A549 (cell line): Measurements from ENCODE around the gene NCLN. TPM values are rescaled to one million over a fixed set of nuclear protein-coding genes. Genes with fewer than 3 reads are reported as not detected.

Experiments
- ATAC-seq, 2 experiments: fragments of 200-7000 bp in 1 of 2; fragments of >200 bp in 1 of 2; cut with Nextera tagmentation in 1 of 2; cut with Tn5 transposase in 1 of 2; 3 replicates each; pipeline versions ENCODE4 v1.8.0 to v1.9.1; 2018 to 2020; ENCODE audit warnings: mild to moderate bottlenecking in 1 of 2, moderate library complexity in 1 of 2
- CTCF ChIA-PET: fragments of 300-600 bp; sonication (Branson Sonifier 250); formaldehyde crosslinking; extraction: SDS; loops from one replicate; lab custom pipeline; 2021; ENCODE audit warnings: antibody characterized with exemption, inconsistent platforms; lab: Yijun Ruan, JAX
- POLR2A ChIA-PET: fragments of 350-600 bp; formaldehyde crosslinking; extraction: SDS; loops from one replicate; lab custom pipeline; 2021; ENCODE audit warnings: antibody characterized with exemption, inconsistent platforms; lab: Yijun Ruan, JAX
- DNase-seq, 2 experiments: peaks; one replicate each; pipeline versions ENCODE4 v3.0.0 to v3.0.0-alpha.2; 2011 to 2016; ENCODE audit warnings: low read depth in 1 of 2, low spot score in 1 of 2
- FAIRE-seq: peaks from 2 replicates; lab custom pipeline; 2011; peaks lifted over from hg19 to GRCh38; lab: Jason Lieb, UNC
- H3K27ac ChIP-seq, 2 experiments: fragments of >200 bp; sonication (Bioruptor Twin); formaldehyde crosslinking; 3 replicates each; pipeline ENCODE4 v1.5.1; 2016 to 2017
- H3K4me1 ChIP-seq: fragments of >200 bp; sonication (Bioruptor Twin); formaldehyde crosslinking; 3 replicates; pipeline ENCODE4 v1.6.1; 2016
- H3K4me2 ChIP-seq: fragments of >200 bp; sonication (Bioruptor Twin); formaldehyde crosslinking; 3 replicates; pipeline ENCODE4 v1.6.1; 2016
- H3K4me3 ChIP-seq: fragments of >200 bp; sonication (Bioruptor Twin); formaldehyde crosslinking; 3 replicates; pipeline ENCODE4 v1.5.1; 2016
- H3K9me3 ChIP-seq: fragments of >200 bp; sonication (Bioruptor Twin); formaldehyde crosslinking; 3 replicates; pipeline ENCODE4 v1.6.1; 2016
- CBX2 ChIP-seq: fragments of 200-600 bp; sonication (generic); IDR thresholded peaks from 2 replicates; pipeline ENCODE4 v1.6.1; 2016; ENCODE audit warnings: low read depth, mild to moderate bottlenecking, borderline replicate concordance
- EHF ChIP-seq: fragments of 250-450 bp; sonication (Bioruptor Pico); IDR thresholded peaks from 2 replicates; pipeline ENCODE4 v1.5.0; 2020; ENCODE audit warnings: mild to moderate bottlenecking
- EP300 ChIP-seq, 2 experiments: fragments of >200 bp; sonication (Bioruptor Twin); formaldehyde crosslinking; IDR thresholded peaks; 2 replicates in 1 of 2; 3 replicates in 1 of 2; pipeline ENCODE4 v1.6.1; 2016 to 2017
- FOSB ChIP-seq: fragments of 250-450 bp; sonication (Bioruptor Pico); IDR thresholded peaks from 2 replicates; pipeline ENCODE4 v1.5.0; 2020; ENCODE audit warnings: mild to moderate bottlenecking, moderate library complexity
- HEYL ChIP-seq: fragments of 250-450 bp; sonication (Bioruptor Pico); IDR thresholded peaks from 2 replicates; pipeline ENCODE4 v1.8.0; 2021; ENCODE audit warnings: mild to moderate bottlenecking, moderate library complexity
- HOXA7 ChIP-seq: fragments of 250-450 bp; sonication (Bioruptor Pico); IDR thresholded peaks from 2 replicates; pipeline ENCODE4 v1.5.0; 2020; ENCODE audit warnings: mild to moderate bottlenecking, moderate library complexity
- HOXB5 ChIP-seq: fragments of 250-450 bp; sonication (Bioruptor Pico); IDR thresholded peaks from 2 replicates; pipeline ENCODE4 v1.5.0; 2020; ENCODE audit warnings: mild to moderate bottlenecking, moderate library complexity
- KDM5A ChIP-seq: fragments of 200-600 bp; sonication (generic); IDR thresholded peaks from 2 replicates; pipeline ENCODE4 v1.6.1; 2016; ENCODE audit warnings: antibody characterized with exemption, mild to moderate bottlenecking
- MAFK ChIP-seq: fragments of 450-650 bp; IDR thresholded peaks from 2 replicates; pipeline ENCODE4 v1.6.1; 2014; ENCODE audit not compliant: partially characterized antibody
- MAX ChIP-seq: IDR thresholded peaks from 2 replicates; pipeline ENCODE4 v1.6.1; 2012
- MYC ChIP-seq: IDR thresholded peaks from 2 replicates; pipeline ENCODE4 v1.6.1; 2012; ENCODE audit warnings: mild to moderate bottlenecking, inconsistent platforms, low read length, improper control_type of control experiment, borderline replicate concordance
- NFE2L2 ChIP-seq: fragments of 150-350 bp; conservative IDR thresholded peaks from 2 replicates; pipeline ENCODE4 v1.6.1; 2014; ENCODE audit warnings: low read length
- NPAS2 ChIP-seq: fragments of 250-450 bp; sonication (Bioruptor Pico); IDR thresholded peaks from 2 replicates; pipeline ENCODE4 v1.8.0; 2022; ENCODE audit warnings: mild to moderate bottlenecking, moderate library complexity, borderline replicate concordance
- RAD21 ChIP-seq, 2 experiments: fragments of >200 bp in 1 of 2; sonication (Bioruptor Twin) in 1 of 2; formaldehyde crosslinking in 1 of 2; IDR thresholded peaks in 1 of 2; conservative IDR thresholded peaks in 1 of 2; 2 replicates in 1 of 2; 3 replicates in 1 of 2; pipeline ENCODE4 v1.6.1; 2012 to 2018; ENCODE audit warnings: inconsistent platforms in 1 of 2
- RARB ChIP-seq: fragments of 250-450 bp; sonication (Bioruptor Pico); IDR thresholded peaks from 2 replicates; pipeline ENCODE4 v1.8.0; 2021; ENCODE audit warnings: mild to moderate bottlenecking, moderate library complexity
- RCOR1 ChIP-seq: fragments of 150-350 bp; IDR thresholded peaks from 2 replicates; pipeline ENCODE4 v1.6.1; 2014; ENCODE audit warnings: antibody characterized with exemption, low read length, low read depth
- USF2 ChIP-seq: fragments of 450-650 bp; IDR thresholded peaks from 2 replicates; pipeline ENCODE4 v1.6.1; 2014; ENCODE audit warnings: antibody characterized with exemption
- ZNF302 ChIP-seq: fragments of 250-450 bp; sonication (Bioruptor Pico); IDR thresholded peaks from 2 replicates; pipeline ENCODE4 v1.9.0; 2021; ENCODE audit warnings: inconsistent platforms, mild to moderate bottlenecking, moderate library complexity
- WGBS: methylation state at CpG from one replicate; pipeline ENCODE4 v1.1.6; 2017; ENCODE audit errors: missing lambda C conversion rate; 5-methylcytosine and 5-hydroxymethylcytosine counted together
- polyA plus RNA-seq, 4 experiments: library from polyadenylated mRNA; depleted of rRNA in 3 of 4; stranded (reverse); fragments of >200 nt; fragmentation: RNase III in 1 of 4; extraction: RNeasy Plus Mini Kit Qiagen cat#74134 plus additional on column Dnase treatment in 1 of 4; gene quantifications; 2 replicates in 3 of 4; 3 replicates in 1 of 4; pipeline ENCODE4 v1.2.3, GENCODE V29; 2011 to 2017

Gene NCLN
- polyA plus RNA-seq, 2 of the 4 experiments (the other 2 are of a cell fraction), result 22.8 to 58.5 TPM

GRCh38 chr19:3184847-3185460, 776 bp upstream of the NCLN start:
- Histone ChIP-seq H3K4me2 (peak overlapping the region; percentile 73), H3K4me1 (peaks cover 11% of the 10 kb centered on the region), H3K4me3 (peak overlapping the region; percentile 97), H3K9me3 (no peaks in the 10 kb centered on the region), H3K27ac (peak overlapping the region; percentile 89 to 92)
- ATAC-seq (peak; percentile 74 to 77), FAIRE-seq (no peak), DNase-seq (peak in 1 of 2 experiments; percentile 28)
- 9% methylated on average over 14 of the region's 14 CpGs for WGBS
- ChIA-PET POLR2A (no interaction called here), CTCF (interaction anchor here (0.6 to 1.1 kb wide), 2 partner anchors 22 to 81 kb away, joined by 4 to 5 read pairs; no protein-coding TSS in a partner anchor)
- no peak for TF ChIP-seq EP300 (IDR thresholded peaks at IDR 0.05)
- TF ChIP-seq MAFK, result peak; percentile 78

GRCh38 chr19:3186160-3186688, 494 bp downstream of the NCLN start:
- ATAC-seq, result peak; percentile 49 to 51
- H3K4me2 ChIP-seq, result peak overlapping the region; percentile 90
- H3K4me3 ChIP-seq, result peak overlapping the region; percentile 97
- H3K9me3 ChIP-seq, result no peaks in the 10 kb centered on the region
- no peak for DNase-seq
- no peak for FAIRE-seq
- H3K27ac ChIP-seq, result peak overlapping the region; percentile 89 to 92
- 5% methylated on average over 11 of the region's 38 CpGs for WGBS
- POLR2A ChIA-PET, result no interaction called here
- peaks cover 11% of the 10 kb centered on the region for H3K4me1 ChIP-seq
- CTCF ChIA-PET, result interaction anchor here (0.6 kb wide), 1 partner anchor 285 kb away, joined by 3 read pairs; no protein-coding TSS in a partner anchor
- TF ChIP-seq NPAS2, result no peak
- TF ChIP-seq RAD21 (conservative IDR thresholded peaks at IDR 0.05 in 1 of 2, IDR thresholded peaks at IDR 0.05 in 1 of 2), result no peak
- TF ChIP-seq RCOR1, result no peak
- no peak for TF ChIP-seq CBX2
- peak; percentile 45; the same call in 1 of the 2 replicates for TF ChIP-seq MAX

- no peak for DNase-seq
- peak overlapping the region; percentile 97 for H3K4me3 ChIP-seq
- H3K4me1 ChIP-seq, result peaks cover 11% of the 10 kb centered on the region
- peak overlapping the region; percentile 89 to 92; a peak in 5 of 6 replicates for H3K27ac ChIP-seq
- 56% methylated on average over 23 of the region's 23 CpGs for WGBS
- no peak for FAIRE-seq
- no peaks in the 10 kb centered on the region for H3K9me3 ChIP-seq
- CTCF ChIA-PET, result no interaction called here
- H3K4me2 ChIP-seq, result peak overlapping the region; percentile 90
- TF ChIP-seq EHF (CRISPR knock-in tag) (no peak), HEYL (CRISPR knock-in tag) (no peak), NFE2L2 (no peak), MYC (no peak), RARB (no peak), ZNF302 (no peak), HOXB5 (no peak), RAD21 (conservative IDR thresholded peaks at IDR 0.05 in 1 of 2, IDR thresholded peaks at IDR 0.05 in 1 of 2) (no peak), KDM5A (no peak), HOXA7 (CRISPR knock-in tag) (no peak), USF2 (no peak), FOSB (CRISPR knock-in tag) (no peak)
- POLR2A ChIA-PET, result no interaction called here
- no peak for ATAC-seq
These were observed 1.3 kb downstream of the NCLN start for GRCh38 chr19:3186891-3187661.
